Measurements from ENCODE around the gene TICRR. TPM values are rescaled to one million over a fixed set of nuclear protein-coding genes. Genes with fewer than 3 reads are reported as not detected.

TICRR gene
- total and polyA plus RNA-seq, 2 of the 8 experiments (the other 6 are each of a cell fraction or from before 2014, with no cell fraction given), result 13.1 to 34.8 TPM

DNA sequence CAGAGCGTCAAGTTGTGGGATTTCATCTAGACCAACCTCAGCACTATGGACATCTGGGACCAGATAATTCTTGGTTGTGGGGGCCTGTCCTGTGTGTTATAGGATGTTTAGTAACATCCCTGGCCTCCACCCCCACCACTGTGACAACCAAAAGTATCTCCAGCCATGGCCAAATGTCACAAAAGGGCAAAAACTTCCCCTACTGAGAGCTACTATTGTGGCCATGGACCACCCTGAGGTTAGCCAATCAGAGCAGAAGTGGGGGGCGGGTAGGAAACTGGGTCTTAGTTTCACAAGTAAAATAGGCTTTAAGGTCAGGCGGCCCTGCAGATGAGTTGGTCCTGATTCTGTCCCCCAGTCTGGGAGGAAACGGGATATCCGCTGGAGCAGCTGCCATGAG, 54.6 kb downstream of the TICRR start:
- ChIA-PET POLR2A (ENCODE audit: partially characterized antibody) (interaction anchor here (0.5 to 1.2 kb wide), 4 partner anchors 9 to 32 kb away, joined by 3 read pairs; no protein-coding TSS in a partner anchor), CTCF (ENCODE audit: partially characterized antibody) (interaction anchor here (1.0 to 1.4 kb wide), 2 partner anchors 16 to 17 kb away, joined by 5 read pairs; no protein-coding TSS in a partner anchor)
- no peak overlapping the region for H2BK5ac ChIP-seq (ENCODE audit: low read depth, low read length)
- no peak overlapping the region for H3K4me2 ChIP-seq (ENCODE audit: insufficient read depth in 1 of 2, low read depth in 2 of 2, low read length in 2 of 2)
- no peak overlapping the region for H2AFZ ChIP-seq (ENCODE audit: low read length)
- H2BK120ac ChIP-seq (replicated peaks; ENCODE audit: low read depth, low read length), result no peak overlapping the region
- H3K4me1 ChIP-seq (replicated peaks in 1 of 4; ENCODE audit: control insufficient read depth in 3 of 4, insufficient read depth in 4 of 4, low read length in 3 of 4), result no peaks in the 10 kb centered on the region
- H2AK5ac ChIP-seq (ENCODE audit: low read depth, low read length), result no peak overlapping the region
- no peak overlapping the region for H4K8ac ChIP-seq (ENCODE audit: extremely low read depth, insufficient read depth, low read length)
- DNase-seq (ENCODE audit: low read depth in 1 of 2, low spot score in 2 of 2), result no peak
- H3K23me2 ChIP-seq (ENCODE audit: low read depth, low read length), result no peaks in the 10 kb centered on the region
- H3K4me3 ChIP-seq (ENCODE audit: extremely low read depth in 1 of 4, insufficient read depth in 2 of 4, low read depth in 3 of 4, low read length in 4 of 4), result no peak overlapping the region
- peaks cover 14 to 38% of the 10 kb centered on the region in 2 experiments; a peak in 3 of 4 replicates for H3K9me3 ChIP-seq (ENCODE audit: insufficient read depth in 2 of 2, low read depth in 1 of 2, low read length in 1 of 2)
- 92% methylated on average over 5 of the region's 5 CpGs; no CpG with 5 or more reads in 1 of the 2 experiments for WGBS, 2 experiments (ENCODE audit: extremely low coverage in 1 of 2, insufficient coverage in 1 of 2, insufficient read length in 1 of 2, insufficient replicate concordance in 2 of 2, low coverage in 1 of 2, low lambda C conversion rate in 2 of 2, missing lambda C conversion rate in 1 of 2)
- no peak overlapping the region for H3K23ac ChIP-seq (ENCODE audit: insufficient read length)
- no peak for FAIRE-seq
- H2BK15ac ChIP-seq (ENCODE audit: low read length), result no peak overlapping the region
- no peak overlapping the region for H3K14ac ChIP-seq (ENCODE audit: insufficient read length)
- peaks cover 5 to 24% of the 10 kb centered on the region in 2 experiments for H4K20me1 ChIP-seq (replicated peaks in 1 of 2; ENCODE audit: control insufficient read depth in 1 of 2, insufficient read depth in 2 of 2, low read length in 2 of 2)
- no peak overlapping the region for H2BK20ac ChIP-seq (ENCODE audit: low read length)
- no peak overlapping the region for H4K91ac ChIP-seq (replicated peaks; ENCODE audit: insufficient read length, low read length)
- H4K5ac ChIP-seq (ENCODE audit: insufficient read length, low read depth, low read length), result no peak overlapping the region
- H2BK12ac ChIP-seq (ENCODE audit: low read depth, low read length), result no peak overlapping the region
- no peaks in the 10 kb centered on the region; the same call in 1 of the 2 replicates for H3K79me1 ChIP-seq (ENCODE audit: low read depth, low read length)
- no peak overlapping the region for H3K9ac ChIP-seq (replicated peaks in 1 of 4; ENCODE audit: extremely low read depth in 1 of 4, low read depth in 3 of 4, low read length in 3 of 4)
- no peak overlapping the region for H3K18ac ChIP-seq (ENCODE audit: extremely low read depth, low read length)
- peaks cover 46 to 97% (median 80%) of the 10 kb centered on the region in 4 experiments for H3K36me3 ChIP-seq (ENCODE audit: control insufficient read depth in 2 of 4, insufficient read depth in 4 of 4, low read length in 3 of 4)
- no peaks in the 10 kb centered on the region for H3K79me2 ChIP-seq (ENCODE audit: control insufficient read depth in 1 of 2, insufficient read depth in 2 of 2, low read length in 2 of 2)
- no peak overlapping the region for H3K4ac ChIP-seq (replicated peaks; ENCODE audit: insufficient read length, low read depth, low read length)
- H3K27me3 ChIP-seq (replicated peaks in 1 of 4; ENCODE audit: control insufficient read depth in 3 of 4, extremely low read depth in 1 of 4, insufficient read depth in 3 of 4, low read length in 3 of 4), result no peaks in the 10 kb centered on the region; a peak in 1 of 7 replicates
- no peak overlapping the region for H3K56ac ChIP-seq (replicated peaks; ENCODE audit: insufficient read length, low read depth, low read length)
- H3K27ac ChIP-seq (ENCODE audit: low read depth, low read length), result no peak overlapping the region
- TF ChIP-seq, protein P1, sequence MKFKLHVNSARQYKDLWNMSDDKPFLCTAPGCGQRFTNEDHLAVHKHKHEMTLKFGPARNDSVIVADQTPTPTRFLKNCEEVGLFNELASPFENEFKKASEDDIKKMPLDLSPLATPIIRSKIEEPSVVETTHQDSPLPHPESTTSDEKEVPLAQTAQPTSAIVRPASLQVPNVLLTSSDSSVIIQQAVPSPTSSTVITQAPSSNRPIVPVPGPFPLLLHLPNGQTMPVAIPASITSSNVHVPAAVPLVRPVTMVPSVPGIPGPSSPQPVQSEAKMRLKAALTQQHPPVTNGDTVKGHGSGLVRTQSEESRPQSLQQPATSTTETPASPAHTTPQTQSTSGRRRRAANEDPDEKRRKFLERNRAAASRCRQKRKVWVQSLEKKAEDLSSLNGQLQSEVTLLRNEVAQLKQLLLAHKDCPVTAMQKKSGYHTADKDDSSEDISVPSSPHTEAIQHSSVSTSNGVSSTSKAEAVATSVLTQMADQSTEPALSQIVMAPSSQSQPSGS (IDR thresholded peaks at IDR 0.05; ENCODE audit: low read length), result no peak
- no peak for TF ChIP-seq SP4 (IDR thresholded peaks at IDR 0.05; ENCODE audit: low read length)
- TF ChIP-seq YY1 (IDR thresholded peaks at IDR 0.05; ENCODE audit: low read depth, low read length), result no peak
- no peak for TF ChIP-seq JUN (IDR thresholded peaks at IDR 0.05; ENCODE audit: low read depth, low read length)
- TF ChIP-seq CEBPB (IDR thresholded peaks at IDR 0.05; ENCODE audit: low read depth, low read length), result no peak
- no peak for TF ChIP-seq SP1 (IDR thresholded peaks at IDR 0.05; ENCODE audit: low read depth, low read length)
- TF ChIP-seq CREB1 (IDR thresholded peaks at IDR 0.05), result no peak
- no peak for TF ChIP-seq HDAC6 (IDR thresholded peaks at IDR 0.05; ENCODE audit: low read depth, low read length)
- no peak for TF ChIP-seq RAD21 (IDR thresholded peaks at IDR 0.05 in 1 of 2, conservative IDR thresholded peaks at IDR 0.05 in 1 of 2; ENCODE audit: low read depth in 2 of 2, low read length in 2 of 2)
- no peak for TF ChIP-seq RBBP5 (IDR thresholded peaks at IDR 0.05; ENCODE audit: borderline replicate concordance, low read depth, low read length)
- no peak for TF ChIP-seq CHD1 (IDR thresholded peaks at IDR 0.05; ENCODE audit: low read depth, low read length)
- TF ChIP-seq, protein P2, sequence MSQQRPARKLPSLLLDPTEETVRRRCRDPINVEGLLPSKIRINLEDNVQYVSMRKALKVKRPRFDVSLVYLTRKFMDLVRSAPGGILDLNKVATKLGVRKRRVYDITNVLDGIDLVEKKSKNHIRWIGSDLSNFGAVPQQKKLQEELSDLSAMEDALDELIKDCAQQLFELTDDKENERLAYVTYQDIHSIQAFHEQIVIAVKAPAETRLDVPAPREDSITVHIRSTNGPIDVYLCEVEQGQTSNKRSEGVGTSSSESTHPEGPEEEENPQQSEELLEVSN (IDR thresholded peaks at IDR 0.05), result no peak
